ENCODE data around the gene PACSIN2. TPM values are rescaled to one million over a fixed set of nuclear protein-coding genes. Genes with fewer than 3 reads are reported as not detected.

PACSIN2 gene
- polyA plus RNA-seq, 5 donors, result 57.4 to 68.7 (median 66.4) TPM

DNA sequence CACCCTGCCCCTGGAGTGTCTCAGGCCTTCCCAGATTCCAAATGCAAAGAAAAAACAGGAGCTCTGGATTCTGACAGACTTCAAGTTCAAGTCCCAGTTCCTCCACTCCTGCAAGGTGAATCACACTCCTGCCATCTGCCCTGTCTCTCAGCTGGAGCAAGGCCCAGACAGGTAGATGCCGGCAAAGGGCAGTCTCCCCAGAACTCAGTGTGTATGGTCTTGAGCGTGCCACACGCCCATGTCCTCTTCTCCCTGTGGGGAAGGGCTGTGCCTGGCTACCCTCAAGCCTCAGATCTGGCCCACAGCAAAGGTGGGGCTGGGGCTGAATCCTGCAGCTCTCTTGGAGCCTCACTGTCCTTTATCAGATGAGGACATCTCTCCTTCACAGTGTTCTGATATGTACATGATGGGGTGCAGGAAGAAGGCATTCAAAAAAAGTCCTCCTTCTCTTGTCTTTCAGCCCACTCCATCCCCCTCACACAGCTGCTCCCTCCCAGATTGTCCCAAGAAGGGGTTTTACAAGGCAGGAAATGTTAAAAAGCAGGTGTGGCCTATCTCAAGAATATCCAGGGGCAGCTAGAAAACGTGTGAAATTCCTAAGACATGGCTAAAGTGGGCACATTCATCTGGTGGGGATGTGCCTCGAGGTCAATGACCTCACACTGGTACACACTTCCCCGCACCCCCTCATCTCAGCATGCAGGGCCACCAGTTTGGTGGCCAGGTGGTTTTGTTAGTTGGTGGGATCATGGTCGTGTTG is 130.2 kb downstream of the PACSIN2 start:
- no peak for DNase-seq

DNA sequence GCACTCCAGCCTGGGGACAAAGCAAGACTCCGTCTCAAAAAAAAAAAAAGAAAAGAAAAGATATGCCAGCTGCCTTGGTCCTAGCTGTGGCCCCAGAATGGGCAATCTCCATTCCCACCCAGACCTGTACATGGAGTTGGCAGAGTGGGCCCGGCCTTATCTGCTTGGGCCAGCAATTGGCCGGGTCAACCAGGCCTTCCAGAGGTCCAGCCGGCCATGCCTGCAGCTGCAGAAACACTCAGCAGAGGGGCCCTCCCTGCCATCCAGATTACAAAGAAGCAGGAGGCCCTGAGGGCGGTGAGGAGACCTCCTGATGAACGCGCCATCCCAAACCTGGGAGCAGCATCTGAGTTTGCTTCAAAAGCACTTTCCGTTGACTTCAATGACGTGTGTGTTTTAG is 131.0 kb downstream of the PACSIN2 start:
- DNase-seq, result no peak

DNA sequence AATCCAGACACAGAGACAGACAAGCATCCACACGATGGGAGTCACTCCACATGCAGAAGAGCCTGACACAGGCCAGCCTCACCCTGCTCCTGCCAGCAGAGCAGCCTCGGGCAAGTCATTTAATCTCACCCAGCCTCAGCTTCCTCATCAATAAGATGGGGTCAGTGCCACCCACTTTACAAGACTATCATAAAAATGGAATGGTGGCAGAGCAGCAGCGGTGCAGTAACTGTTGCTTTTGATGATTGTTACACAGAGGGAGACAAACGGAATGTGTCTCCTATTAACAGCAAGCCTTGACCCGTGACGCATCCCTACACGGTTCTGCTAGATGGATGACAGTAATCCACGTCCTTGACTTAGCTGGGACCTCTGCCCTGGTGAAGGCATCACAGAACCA is 131.8 kb downstream of the PACSIN2 start:
- no peak for DNase-seq

DNA sequence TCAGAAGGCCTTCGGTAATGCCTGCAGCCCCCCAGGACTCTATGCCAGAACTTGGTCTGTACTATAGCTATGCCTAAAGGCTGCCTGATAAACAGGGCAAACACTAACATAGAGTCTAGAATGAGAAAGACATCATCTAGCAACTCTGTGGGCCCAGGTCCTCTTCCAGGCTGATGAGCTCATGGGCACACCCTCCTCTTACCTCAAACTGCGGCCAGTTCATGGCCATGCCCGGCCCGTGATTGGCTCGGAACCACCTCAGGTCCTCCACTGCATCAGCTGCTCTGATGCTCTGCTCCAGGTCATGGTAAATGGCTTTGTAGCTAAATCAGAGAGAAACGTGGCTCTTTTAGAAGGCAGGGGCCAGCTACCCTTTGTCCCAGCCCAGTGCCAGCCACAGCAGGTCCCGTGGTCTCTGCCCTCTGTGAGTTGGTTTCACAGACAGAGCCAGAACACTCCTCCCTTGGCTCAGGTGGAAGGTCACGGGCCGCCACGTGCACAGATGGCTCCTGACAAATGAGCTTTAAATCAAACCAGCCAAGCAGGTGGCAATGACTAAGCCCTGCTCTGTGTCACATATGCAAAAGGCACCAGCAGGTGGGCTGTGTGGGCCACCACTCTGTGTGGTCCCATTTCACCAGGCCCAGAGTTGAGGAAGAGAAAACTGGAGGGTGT is 132.8 kb downstream of the PACSIN2 start:
- DNase-seq, result no peak

DNA sequence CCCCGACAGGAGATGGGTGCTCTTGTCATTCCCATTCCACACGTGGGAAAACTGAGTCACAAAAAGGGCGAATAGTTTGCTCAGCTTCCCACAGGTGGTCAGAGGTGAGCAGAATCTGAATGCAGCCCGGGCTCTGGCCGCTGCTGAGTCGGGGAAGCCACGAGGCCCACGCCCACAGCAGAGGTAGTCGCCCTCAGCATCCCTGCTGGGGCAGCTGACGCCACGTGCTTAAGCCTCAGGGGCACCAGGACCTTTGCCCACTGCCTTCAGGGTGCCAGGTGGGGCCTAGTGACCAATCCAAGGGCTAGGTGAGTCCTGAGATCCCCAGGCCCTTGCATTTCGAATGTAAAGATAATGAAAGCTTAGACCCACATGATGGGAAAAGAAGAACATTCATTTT is 133.7 kb downstream of the PACSIN2 start:
- DNase-seq, result no peak

DNA sequence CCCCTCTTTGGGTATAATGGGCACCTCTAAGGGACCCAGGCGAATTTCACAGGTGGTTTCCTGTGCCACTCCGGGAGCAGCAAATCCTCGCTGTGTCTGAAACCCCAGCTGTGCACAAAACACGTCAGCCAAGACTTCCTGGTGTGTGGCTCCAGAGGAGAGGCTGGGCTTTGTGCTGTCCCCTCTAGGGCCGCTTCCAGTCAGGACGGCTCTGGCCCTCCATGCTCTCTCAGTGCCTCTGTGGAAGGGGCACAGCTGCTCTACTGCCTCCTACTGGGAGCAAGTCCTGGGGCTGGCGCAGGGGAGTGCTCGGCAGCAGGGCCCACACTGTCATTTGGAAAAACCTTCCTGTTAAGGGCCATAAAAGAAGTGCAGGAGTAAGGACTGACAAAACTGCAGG is 134.1 kb downstream of the PACSIN2 start:
- no peak for DNase-seq

DNA sequence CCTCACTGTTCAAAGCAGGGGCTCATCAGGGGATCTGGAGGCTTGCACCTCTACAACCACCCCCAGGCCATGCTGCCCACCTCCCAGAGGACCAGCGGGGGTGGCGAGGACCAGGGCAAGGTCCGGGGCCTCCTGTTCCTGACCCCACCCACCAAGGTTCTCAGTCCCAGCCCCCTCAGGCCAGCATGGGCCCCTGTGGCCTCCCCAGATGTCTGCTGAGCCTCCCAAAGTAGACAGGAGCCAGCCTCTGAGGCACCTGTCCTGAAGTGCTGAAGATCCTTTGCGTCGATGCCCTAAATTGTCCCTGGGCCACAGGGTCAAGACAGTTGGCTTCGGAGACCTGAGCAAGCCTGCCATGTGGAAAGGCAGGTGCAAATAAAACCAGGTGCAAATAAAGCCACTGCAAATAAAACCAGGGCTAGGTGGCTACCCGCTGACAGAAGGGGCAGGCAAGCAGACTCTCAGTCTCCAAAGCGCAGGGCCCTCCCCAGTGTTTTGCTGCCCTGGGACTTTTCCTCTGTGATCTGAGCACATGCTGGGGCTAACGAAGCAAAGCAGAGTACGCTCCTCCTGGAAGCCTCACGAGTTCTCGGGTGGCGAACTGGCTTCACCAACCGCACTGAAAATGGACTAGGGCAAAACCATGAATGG is 135.5 kb downstream of the PACSIN2 start:
- DNase-seq, result no peak

DNA sequence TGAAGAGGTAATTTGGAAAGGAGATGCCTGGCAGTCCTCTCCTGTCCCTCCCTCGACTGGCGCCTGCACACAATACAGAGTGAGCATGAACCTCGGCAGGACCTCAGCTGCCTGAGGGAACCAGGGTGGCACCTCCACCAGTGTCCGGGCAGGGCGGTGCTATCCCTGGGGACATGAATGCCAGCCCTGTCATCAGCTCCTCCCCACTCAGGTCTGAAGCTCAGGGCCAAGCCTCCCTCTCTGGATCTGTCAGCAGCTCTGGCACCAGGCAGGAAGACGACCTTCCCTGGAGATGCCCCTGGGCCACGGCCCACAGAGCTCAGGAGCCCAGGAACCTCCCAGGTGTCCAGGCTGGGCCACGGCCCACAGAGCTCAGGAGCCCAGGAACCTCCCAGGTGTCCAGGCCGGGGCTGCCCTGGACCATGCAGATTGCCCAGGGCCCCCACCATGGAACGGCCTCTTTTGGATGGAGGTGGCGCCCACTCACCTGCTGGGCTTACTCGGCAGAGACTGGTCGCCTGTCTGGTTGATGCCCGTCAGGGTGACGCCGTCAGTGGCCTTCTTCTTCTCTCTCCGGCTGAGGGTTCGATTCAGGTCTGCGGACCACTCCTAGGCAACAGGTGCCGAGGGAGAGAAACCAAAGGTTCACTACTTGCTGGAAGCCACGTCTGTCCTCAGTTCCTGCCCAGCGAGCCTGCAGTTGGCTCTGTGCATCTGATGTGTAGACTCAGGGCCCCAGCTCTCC is 136.2 kb downstream of the PACSIN2 start:
- no peak for DNase-seq

DNA sequence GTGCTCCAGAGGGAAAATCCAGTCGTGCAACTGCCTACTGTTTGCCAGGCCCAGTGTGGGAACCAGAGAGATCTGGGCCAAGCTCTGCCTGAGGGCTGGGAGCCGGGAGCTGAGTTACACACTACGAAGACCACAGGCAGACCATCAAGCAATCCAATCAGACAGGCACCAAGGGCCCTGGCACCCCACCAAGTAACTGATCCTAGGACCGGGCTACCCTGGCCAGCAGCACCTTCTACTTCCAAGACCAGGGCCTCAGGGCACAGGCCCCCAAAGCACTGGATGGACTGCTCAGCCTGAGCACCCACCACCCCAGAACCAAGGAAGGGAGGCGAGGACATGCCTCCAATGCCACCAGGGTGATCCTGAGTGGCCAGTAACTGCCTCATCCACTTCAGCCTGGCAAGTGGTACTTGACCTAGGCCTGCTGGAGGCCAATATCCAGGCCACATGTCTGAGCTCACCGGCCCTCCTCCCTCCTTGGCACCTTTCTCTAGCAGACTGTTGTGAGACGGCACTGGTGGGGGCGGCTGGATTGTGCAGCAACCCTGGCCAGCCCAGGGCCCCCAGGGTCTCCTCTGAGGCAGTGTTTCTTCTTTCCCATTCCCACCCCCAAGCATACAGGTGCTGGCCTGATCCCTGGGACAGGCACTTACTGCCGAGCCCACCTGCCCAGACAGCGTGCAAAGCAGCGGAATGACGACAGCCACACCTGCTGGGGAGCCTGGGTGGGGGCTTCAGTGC is 137.2 kb downstream of the PACSIN2 start:
- no peak for DNase-seq

DNA sequence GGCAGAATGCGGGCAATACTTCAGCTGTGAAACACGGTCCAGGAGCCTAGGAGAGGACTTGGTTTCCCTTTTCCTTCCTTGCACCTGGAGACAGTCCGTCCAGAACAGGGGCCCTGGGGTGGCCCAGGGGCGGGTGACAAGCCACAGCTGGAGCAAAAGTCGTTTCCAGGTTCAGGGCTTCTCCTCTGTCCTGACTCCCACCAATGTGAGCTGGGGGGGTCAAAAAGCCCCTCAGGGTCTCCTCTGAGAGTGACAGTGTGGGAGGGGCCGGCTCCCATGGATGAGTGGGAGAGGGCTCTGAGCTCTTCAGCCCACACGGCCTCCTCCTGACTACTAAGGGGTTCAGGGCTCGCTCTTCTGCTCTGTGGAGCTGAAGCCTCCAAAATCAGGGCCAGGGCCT is 137.8 kb downstream of the PACSIN2 start:
- no peak for DNase-seq

DNA sequence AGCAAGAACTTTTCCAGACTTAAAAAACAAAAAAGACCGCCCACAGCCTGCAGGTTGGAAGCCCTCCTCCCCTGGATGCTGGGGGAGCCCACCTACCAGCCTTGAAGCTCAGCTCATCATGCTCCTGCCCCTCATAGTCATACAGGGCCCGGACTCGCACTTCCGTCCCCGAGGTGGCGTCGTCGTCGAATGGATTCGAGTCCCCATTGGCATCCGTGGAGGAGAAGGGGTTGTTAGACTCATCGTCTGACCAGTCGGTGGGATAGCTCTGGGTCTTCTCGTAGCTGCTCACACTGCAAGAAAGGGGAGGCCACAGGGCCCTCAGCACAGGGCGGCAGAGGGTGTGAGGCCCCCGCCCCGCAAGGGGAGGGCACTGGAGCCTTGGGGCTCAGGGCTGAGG is 138.9 kb downstream of the PACSIN2 start:
- DNase-seq, result no peak

DNA sequence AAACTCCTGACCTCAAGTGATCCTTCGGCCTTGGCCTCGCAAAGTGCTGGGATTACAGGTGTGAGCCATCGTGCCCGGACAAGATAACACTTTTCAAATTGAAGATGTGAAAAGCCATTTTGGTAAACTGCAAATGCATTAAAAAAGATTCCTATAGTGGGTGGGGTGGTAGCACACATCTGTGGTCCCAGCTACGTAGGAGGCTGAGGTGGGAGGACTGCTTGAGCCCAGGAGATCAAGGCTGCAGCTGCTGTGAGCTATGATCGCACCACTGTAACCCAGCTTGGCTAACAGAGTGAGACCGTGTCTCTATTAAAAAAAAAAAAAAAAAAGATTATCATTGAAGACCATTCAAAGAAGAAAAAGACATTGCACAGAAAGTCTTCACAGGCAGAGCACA is 140.9 kb downstream of the PACSIN2 start:
- no peak for DNase-seq

DNA sequence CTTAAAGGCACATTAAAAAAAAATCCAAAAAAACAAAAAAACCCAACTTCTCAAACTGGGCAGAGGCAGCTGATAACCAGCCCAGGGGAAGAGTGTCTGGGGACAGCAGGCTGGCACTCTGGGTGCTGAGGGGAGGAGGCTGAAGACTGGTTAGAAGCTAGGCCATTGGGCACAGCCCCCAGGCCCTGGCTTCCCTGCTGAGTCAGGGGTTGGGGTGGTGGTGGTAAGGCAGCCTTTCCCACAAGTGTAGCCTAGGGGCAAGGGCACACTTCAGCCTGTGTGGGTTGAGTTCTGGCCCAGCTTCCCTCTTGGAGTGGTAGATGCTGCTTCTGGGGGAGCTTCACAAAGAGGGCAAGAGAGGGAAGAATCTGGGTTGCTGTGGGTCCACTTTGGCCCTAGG is 141.6 kb downstream of the PACSIN2 start:
- DNase-seq, result no peak

DNA sequence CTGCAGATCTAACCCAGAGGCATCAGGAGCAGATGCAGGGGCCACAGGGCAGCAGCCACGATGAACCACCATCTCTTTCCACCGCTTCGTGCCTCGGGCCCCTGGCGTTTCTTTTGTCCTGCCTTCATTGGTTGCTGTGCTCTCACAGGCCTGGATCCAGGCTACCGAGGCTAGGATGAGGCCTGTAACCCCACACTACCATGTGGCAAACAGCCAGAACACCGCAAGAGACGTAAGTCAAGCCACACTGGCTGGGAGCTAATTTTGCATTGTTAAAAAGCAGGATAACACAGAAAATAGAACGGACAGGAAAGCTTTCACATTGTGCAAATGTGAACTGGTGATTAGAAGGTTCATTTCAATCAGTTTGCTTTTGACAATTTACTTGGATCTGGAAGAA is 142.1 kb downstream of the PACSIN2 start:
- DNase-seq, result no peak

DNA sequence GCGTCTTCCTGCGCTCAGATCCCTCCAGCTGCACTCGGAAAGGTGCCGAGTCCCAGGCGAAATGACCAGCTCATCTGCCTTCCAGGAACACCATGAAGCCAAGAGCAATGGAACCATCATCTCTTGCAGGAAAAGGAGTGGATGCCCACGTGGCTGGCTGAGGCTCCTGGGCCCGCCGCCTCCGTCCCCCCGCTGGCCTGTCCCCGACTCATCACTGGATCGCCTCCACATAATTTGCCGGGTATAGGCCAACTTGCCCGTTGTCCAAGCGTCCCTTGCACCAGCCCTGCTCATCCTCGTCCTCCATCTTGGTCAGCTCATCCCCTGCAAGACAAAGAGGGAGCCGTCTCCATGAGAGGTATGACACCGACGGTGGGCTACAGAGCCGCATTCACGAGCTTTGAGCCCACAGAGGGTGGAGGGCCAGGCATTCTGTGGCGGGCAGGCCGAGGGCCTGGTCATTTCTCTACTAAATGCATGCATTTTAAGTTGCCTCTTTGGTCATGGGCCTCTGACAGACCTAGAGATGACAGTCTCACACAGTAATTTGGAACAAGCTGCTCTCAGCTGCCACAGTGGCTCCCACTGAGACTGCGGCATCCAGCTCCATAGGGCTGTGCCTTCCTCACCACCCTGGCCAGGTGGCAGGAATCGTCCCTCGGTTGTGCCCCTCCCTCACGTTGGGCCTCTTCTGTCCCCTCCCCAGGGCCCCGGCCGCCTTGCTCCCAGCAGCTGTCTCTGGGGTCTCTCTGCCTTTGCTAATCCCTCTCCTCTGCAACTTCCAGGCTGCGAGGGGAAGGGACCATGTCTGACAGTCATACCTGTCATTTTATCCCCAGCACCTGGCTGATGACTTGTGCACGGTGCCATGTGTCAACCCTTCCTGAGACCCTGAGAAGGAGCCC is 143.6 kb downstream of the PACSIN2 start:
- no peak for DNase-seq

DNA sequence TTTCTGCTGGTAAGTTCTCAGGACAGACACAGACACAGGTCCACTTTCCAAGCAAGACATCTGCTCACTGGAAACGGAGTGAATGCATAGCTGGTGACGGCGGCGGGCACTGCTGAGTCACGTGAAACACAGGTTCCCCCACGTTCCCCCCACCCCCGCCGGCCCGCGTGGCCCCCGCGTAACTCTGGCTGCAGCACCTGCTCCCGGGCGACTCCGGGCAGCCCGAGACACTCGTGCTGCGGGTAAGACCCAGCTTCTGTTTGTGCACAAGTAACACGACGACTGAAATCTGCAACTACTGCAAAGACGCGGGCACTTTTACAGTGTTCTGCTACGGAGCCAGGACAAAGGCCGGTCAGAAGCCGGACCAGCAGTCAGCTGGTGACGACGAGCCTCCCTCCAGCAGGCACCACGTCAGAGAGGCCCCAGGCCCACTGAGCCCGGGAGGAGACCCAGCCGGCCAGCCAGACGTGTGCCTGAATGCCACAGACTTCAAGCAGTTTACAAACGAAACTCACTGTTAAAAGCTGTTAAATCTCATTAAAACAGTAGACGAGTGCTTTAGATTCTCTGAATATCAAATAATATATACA is 145.0 kb downstream of the PACSIN2 start:
- no peak for DNase-seq

DNA sequence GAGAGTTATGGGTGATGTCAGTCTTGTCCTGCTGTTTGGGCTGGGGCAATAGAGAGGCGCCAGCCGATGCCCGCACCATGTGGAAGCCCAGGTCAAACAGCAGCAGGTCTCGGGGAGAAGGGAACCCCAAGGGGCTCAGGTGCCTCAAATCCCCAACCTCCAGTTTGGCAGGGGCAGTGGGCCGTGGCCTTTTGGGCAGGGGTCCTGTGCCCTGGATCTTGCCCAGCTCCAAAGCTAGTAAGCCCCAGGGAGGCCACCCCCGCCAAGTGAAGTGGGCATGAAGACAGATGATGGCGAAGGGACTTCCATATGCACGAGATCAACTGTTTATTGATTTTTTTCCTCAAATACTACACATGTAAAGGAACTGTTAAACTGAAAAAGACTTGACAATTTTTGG is 145.5 kb downstream of the PACSIN2 start:
- no peak for DNase-seq

DNA sequence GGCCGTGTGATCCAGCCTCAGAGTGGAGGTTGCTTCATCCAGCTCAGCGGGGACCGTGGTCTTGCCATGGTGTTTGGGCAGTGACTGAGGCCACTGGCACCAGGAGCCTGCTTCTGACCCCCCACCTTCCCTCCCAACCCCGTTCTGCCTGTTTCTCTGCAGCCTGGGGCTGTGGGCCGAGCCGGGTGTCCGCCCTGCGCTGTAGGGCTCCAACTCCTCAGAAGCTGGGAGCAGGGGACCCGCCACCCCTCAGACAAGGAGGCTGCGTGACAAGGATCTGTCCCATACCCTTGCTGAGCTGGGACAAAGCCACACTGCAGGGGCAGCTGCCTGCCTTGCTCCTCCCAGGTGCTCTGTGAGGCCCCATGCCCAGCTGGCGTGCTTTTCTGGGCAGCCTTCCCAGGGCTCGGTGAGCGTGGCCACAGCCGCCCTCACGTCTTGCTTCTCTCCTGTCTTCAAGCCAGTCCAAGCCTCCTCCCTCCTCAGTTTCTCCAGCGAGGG is 146.1 kb downstream of the PACSIN2 start:
- no peak for DNase-seq

DNA sequence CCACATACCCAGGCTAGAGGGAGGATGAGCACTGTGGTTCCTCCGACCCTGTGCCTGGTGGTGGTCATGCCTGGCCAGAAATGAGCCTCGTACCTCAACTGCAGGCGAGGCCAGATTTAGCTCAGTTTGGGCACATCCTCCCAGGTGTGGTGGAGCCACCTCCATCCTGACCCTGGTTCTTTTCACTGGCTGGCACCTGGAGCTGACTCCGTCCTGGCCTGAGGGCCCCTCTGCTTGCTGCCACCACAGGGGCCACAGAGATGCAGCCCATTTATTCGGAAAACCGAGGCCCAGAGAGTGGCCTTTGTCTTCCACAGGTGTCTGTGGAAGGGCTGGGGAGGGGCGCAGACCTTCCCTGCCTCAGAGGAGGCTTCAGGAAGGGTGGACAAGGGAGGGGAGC is 148.8 kb downstream of the PACSIN2 start:
- no peak for DNase-seq

DNA sequence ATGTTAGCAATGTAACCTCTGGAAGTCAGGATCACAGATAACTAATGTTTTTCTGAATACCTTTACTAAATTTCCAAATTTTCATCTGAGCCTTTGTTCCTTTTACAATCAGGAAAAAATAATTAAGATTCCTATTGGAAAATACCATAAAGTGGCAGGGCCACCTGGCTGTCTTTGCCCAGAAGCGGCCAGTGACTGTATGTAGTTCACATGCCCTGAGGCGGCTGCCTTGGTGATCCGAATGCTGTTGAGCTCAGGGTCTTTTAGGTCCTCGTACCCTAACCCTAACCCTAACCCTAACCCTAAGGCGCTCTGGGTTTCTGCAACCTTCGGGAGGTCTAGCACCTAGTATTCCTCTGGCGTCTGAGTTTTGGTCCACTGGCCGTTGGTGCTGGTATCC is 149.4 kb downstream of the PACSIN2 start:
- DNase-seq, result no peak

Measured in right lung (tissue), 5 donors.